Hepatocyte (in vitro differentiated cells): Measurements from ENCODE around the gene DNASE1.

ENCODE experiments used
- EZH2 ChIP-seq: fragments of 200-600 bp; sonication (generic); IDR thresholded peaks from 2 replicates; pipeline ENCODE4 v1.6.1; 2016; ENCODE audit warnings: antibody characterized with exemption, mild to moderate bottlenecking, borderline replicate concordance
- EZH2phosphoT487 ChIP-seq: fragments of 200-600 bp; sonication (generic); IDR thresholded peaks from one replicate; pipeline ENCODE4 v1.6.1; 2018; ENCODE audit warnings: antibody characterized with exemption, mild to moderate bottlenecking, low read depth, moderate library complexity; ENCODE audit not compliant: unreplicated experiment, severe bottlenecking
- TF ChIP-seq, protein P1 (sequence below): fragments of 200-600 bp; sonication (generic); IDR thresholded peaks from 2 replicates; pipeline ENCODE4 v1.5.1; 2016; ENCODE audit warnings: antibody characterized with exemption, mild to moderate bottlenecking; ENCODE audit not compliant: poor library complexity

DNA sequence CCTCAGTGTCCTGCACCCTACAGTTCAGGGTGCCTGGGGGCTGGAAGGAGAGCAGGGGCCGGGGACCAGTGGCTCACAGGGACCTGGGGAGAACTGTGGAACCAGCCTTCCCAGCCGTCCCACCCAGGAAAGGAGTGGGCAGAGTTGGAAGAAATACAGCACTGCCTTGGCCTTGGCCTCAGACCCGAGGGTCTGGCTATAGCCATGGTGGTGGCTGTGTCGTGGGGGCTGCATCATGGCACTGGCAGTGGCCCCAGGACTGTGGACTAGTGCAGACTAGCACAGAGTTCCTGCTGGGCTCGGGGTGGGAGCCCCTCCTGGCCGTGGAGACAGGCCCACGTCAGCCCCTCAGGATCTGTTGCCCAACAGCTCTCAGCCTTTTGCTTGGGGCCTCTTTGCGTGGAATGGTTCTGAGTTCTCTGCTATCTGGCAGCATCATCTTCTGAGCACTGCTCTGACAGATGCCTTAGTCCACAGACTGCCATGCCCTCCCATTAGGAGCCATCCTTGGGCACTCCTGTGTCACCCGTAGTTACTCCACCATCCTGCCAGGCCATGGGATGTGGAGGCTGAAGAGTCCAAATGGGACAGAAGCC is 12.6 kb upstream of the DNASE1 start:
- TF ChIP-seq, protein P1, sequence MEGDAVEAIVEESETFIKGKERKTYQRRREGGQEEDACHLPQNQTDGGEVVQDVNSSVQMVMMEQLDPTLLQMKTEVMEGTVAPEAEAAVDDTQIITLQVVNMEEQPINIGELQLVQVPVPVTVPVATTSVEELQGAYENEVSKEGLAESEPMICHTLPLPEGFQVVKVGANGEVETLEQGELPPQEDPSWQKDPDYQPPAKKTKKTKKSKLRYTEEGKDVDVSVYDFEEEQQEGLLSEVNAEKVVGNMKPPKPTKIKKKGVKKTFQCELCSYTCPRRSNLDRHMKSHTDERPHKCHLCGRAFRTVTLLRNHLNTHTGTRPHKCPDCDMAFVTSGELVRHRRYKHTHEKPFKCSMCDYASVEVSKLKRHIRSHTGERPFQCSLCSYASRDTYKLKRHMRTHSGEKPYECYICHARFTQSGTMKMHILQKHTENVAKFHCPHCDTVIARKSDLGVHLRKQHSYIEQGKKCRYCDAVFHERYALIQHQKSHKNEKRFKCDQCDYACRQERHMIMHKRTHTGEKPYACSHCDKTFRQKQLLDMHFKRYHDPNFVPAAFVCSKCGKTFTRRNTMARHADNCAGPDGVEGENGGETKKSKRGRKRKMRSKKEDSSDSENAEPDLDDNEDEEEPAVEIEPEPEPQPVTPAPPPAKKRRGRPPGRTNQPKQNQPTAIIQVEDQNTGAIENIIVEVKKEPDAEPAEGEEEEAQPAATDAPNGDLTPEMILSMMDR = no peak
- TF ChIP-seq EZH2phosphoT487 (no peak), EZH2 (no peak)
